Neural crest cell (in vitro differentiated cells): ENCODE measurements around the gene DUSP8. TPM values are rescaled to one million over a fixed set of nuclear protein-coding genes. Genes with fewer than 3 reads are reported as not detected.

Experiments used
- DNase-seq: peaks from one replicate; pipeline ENCODE4 v3.0.0; 2021; ENCODE audit warnings: low read depth, mixed read lengths, low spot score
- H3K27ac Mint-ChIP-seq: one replicate; pipeline ENCODE4 v1.8.0; 2021; ENCODE audit warnings: mild to moderate bottlenecking, mixed read lengths; ENCODE audit not compliant: unreplicated experiment
- H3K27me3 Mint-ChIP-seq: 2 replicates; pipeline ENCODE4 v1.8.0; 2021; ENCODE audit warnings: low read depth, mild to moderate bottlenecking, mixed read lengths
- H3K36me3 Mint-ChIP-seq: 2 replicates; pipeline ENCODE4 v1.8.0; 2021; ENCODE audit warnings: low read depth, mild to moderate bottlenecking, mixed read lengths
- H3K4me1 Mint-ChIP-seq: 2 replicates; pipeline ENCODE4 v1.8.0; 2021; ENCODE audit warnings: mixed read lengths
- H3K4me3 Mint-ChIP-seq: one replicate; pipeline ENCODE4 v1.8.0; 2021; ENCODE audit warnings: mild to moderate bottlenecking, mixed read lengths
- H3K9me3 Mint-ChIP-seq: 2 replicates; pipeline ENCODE4 v1.8.0; 2021; ENCODE audit warnings: mixed read lengths
- total RNA-seq: library from RNA; stranded (reverse); gene quantifications from 2 replicates; pipeline ENCODE4 v1.2.1, GENCODE V29; 2021
- TF ChIP-seq, protein P1 (sequence below): fragments of 200-600 bp; sonication (generic); conservative IDR thresholded peaks from 2 replicates; pipeline ENCODE4 v1.5.0; 2021; ENCODE audit warnings: antibody characterized with exemption, mild to moderate bottlenecking

The DUSP8 gene
- total RNA-seq, 1 donor from 2014 or later, result 10.1 TPM

DNA sequence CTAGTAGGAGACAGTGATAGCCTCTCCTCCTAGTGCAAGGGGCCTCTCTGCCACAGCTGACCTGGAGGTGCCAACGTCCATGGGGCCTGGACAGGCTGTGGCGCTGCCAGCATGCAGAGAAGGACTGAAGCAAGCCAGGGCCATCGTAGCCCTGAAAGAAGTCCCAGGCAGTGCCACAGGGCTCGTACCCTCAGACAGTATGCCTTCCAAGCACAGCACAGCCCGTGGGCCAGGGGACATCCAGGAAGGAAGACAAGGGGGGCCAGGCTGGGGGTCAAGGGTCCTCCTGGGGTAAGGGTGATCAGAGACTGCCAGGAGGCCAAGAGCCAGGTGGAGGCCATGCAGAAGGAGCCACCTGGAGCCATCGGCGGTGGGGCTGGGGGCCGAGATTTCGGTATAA, 65.1 kb downstream of the DUSP8 start:
- H3K27me3 Mint-ChIP-seq, result no peaks in the 10 kb centered on the region
- TF ChIP-seq, protein P1, sequence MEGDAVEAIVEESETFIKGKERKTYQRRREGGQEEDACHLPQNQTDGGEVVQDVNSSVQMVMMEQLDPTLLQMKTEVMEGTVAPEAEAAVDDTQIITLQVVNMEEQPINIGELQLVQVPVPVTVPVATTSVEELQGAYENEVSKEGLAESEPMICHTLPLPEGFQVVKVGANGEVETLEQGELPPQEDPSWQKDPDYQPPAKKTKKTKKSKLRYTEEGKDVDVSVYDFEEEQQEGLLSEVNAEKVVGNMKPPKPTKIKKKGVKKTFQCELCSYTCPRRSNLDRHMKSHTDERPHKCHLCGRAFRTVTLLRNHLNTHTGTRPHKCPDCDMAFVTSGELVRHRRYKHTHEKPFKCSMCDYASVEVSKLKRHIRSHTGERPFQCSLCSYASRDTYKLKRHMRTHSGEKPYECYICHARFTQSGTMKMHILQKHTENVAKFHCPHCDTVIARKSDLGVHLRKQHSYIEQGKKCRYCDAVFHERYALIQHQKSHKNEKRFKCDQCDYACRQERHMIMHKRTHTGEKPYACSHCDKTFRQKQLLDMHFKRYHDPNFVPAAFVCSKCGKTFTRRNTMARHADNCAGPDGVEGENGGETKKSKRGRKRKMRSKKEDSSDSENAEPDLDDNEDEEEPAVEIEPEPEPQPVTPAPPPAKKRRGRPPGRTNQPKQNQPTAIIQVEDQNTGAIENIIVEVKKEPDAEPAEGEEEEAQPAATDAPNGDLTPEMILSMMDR, result no peak
- no peaks in the 10 kb centered on the region for H3K36me3 Mint-ChIP-seq
- H3K27ac Mint-ChIP-seq, result peak overlapping the region; percentile 19
- H3K4me3 Mint-ChIP-seq, result no peak overlapping the region
- no peak for DNase-seq
- peaks cover 12% of the 10 kb centered on the region for H3K4me1 Mint-ChIP-seq
- no peaks in the 10 kb centered on the region for H3K9me3 Mint-ChIP-seq

DNA sequence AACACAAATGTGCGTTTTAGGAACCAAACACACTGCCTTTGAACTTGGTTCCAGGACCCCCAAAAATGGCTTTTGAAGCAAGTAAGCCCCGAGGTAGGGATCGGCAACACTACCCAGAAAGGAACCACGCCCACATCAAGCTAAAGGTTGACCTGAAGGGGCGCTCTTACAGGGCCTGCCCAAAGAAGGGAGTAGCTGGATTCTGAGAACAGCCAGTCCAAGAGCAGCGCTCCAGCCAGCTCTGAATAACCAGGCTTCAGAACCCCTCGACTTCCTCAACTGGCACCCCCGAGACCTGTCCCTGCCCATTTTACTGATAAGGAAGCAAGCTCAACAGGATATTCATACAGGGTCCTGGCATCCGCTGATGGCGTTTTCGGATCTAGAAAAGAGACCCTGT, 66.6 kb downstream of the DUSP8 start:
- no peaks in the 10 kb centered on the region for H3K36me3 Mint-ChIP-seq
- no peak overlapping the region for H3K27ac Mint-ChIP-seq
- TF ChIP-seq, protein P1, result no peak
- no peaks in the 10 kb centered on the region for H3K9me3 Mint-ChIP-seq
- peaks cover 12% of the 10 kb centered on the region for H3K4me1 Mint-ChIP-seq
- H3K4me3 Mint-ChIP-seq, result no peak overlapping the region
- DNase-seq, result no peak
- H3K27me3 Mint-ChIP-seq, result no peaks in the 10 kb centered on the region

DNA sequence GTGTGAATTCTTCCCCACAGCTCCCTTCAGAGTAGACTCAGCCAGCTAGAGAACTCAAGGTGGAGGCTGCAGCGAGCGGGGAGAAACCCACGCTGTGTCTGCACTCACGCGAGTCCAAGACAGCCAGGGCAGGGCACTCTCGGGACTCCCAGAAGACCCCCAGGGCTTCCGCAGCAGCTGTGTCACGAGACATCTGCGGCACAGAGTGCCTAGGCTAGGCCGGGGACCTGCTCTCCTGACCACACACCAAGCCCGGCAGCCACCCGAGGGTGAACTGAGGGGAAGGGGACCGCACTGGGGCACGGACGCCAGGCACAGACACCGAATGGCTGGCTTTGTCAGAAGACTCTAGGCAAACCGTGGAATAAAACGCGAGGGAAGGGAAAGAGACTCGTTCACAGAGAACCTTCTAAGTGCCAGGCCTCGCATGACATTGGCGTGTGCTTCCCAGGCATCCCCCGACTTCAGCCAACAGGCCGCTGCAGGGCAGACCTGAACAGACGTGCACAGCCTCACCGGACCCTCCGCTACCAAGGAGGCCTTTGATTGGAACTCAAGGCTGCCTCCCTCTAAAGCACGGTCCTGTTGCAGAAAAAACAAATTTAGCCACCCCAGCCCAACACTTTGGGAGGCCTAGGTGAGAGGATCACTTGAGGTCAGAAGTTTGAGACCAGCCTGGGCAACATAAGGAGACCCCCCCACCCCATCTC, 67.3 kb downstream of the DUSP8 start:
- Mint-ChIP-seq H3K4me1 (peaks cover 12% of the 10 kb centered on the region), H3K27ac (no peak overlapping the region), H3K9me3 (no peaks in the 10 kb centered on the region), H3K36me3 (no peaks in the 10 kb centered on the region), H3K4me3 (no peak overlapping the region), H3K27me3 (no peaks in the 10 kb centered on the region)
- DNase-seq, result no peak
- TF ChIP-seq, protein P1, result no peak

DNA sequence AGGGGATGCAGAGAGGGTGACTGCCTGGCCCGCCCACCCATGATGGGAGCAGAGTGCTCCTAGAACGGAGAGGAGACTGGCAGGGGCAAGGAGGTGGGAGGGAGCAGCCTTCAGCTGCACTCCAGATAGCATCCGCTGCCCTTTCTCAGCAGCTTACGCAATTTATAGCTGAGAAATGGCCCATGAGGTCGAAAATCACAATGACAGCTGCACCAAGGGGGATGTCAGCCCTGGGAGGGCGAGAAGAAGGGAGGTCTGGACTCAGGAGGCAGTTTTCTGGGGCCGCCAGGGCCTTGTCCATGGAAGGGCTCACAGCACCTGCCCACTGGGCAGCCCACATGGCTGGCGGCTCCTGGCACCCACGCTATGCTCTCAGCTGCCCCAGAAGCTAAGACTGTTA, 67.9 kb downstream of the DUSP8 start:
- TF ChIP-seq, protein P1, result no peak
- Mint-ChIP-seq H3K27ac (no peak overlapping the region), H3K4me3 (no peak overlapping the region)

More for the DNA sequence above, 67.9 kb downstream of the DUSP8 start:
- no peaks in the 10 kb centered on the region for H3K9me3 Mint-ChIP-seq
- no peaks in the 10 kb centered on the region for H3K27me3 Mint-ChIP-seq
- H3K36me3 Mint-ChIP-seq, result no peaks in the 10 kb centered on the region
- peaks cover 6% of the 10 kb centered on the region for H3K4me1 Mint-ChIP-seq
- DNase-seq, result no peak

Other genes starting within 250 kb of the DUSP8 start
- gene BRSK2, start 182.3 kb downstream of the DUSP8 start, total RNA-seq, result 59.9 and 72.5 TPM in 2 replicates
- 17.3 and 19.3 TPM in 2 replicates for gene MOB2, start 85.5 kb downstream of the DUSP8 start, total RNA-seq
- gene KRTAP5-1, start 13.0 kb upstream of the DUSP8 start, total RNA-seq, result not detected in 2 replicates
- not detected in 2 replicates for gene KRTAP5-2, start 26.0 kb upstream of the DUSP8 start, total RNA-seq
- gene KRTAP5-3, start 36.2 kb upstream of the DUSP8 start, total RNA-seq, result not detected in 2 replicates
- gene KRTAP5-4, start 49.9 kb upstream of the DUSP8 start, total RNA-seq, result not detected in 2 replicates
- not detected in 2 replicates for gene KRTAP5-5, start 57.5 kb upstream of the DUSP8 start, total RNA-seq
- not detected in 2 replicates for gene KRTAP5-6, start 124.9 kb upstream of the DUSP8 start, total RNA-seq
- gene IFITM10, start 178.3 kb upstream of the DUSP8 start, total RNA-seq, result 0.66 TPM in 1 of 2 replicates, not detected in the other
- gene CTSD, start 191.7 kb upstream of the DUSP8 start, total RNA-seq, result 95.5 and 109 TPM in 2 replicates